HG03378 (cell line): ENCODE data around the gene FOLH1.
"Not testable (repeated sequence)": the region's sequence is repeated elsewhere in the genome, so short reads cannot be mapped to it uniquely, and the experiment has no call there.

Experiments used
- ATAC-seq: cut with Tn5 transposase; IDR thresholded peaks from one replicate; pipeline ENCODE4 v1.9.1; 2021; ENCODE audit warnings: mild to moderate bottlenecking, moderate library complexity; ENCODE audit not compliant: unreplicated experiment

FOLH1 gene

GRCh38 chr11:49208006-49208721, at the start of gene FOLH1:
Gene FOLH1 (minus strand): TSS chr11:49208602. CDS start chr11:49208409, 193 bp downstream.
- ATAC-seq, result no peak

GRCh38 chr11:49255148-49255547, 46.7 kb upstream of the FOLH1 start:
- ATAC-seq, result not testable (repeated sequence)

GRCh38 chr11:49251212-49251611, 42.8 kb upstream of the FOLH1 start:
- not testable (repeated sequence) for ATAC-seq

GRCh38 chr11:49250398-49251115, 42.2 kb upstream of the FOLH1 start:
- not testable (repeated sequence) for ATAC-seq

DNA sequence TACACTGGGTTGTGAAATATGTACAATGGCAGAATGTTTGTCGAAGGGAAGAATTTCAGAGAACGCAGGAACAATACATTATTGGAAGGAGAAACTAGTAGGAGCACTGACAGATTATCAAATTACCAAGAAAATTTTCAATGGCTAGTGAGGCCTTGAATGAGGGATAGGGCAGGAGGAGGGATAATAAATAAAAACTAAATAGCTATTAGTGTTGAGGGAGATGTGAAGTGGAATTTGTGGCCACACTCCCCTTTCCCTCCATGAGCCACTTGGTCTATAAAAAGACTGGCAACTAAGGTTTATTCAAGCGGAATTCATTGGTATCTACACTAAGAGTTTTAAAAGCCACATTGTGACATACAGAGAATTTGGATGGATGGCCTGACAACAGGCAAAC, 41.0 kb upstream of the FOLH1 start:
- ATAC-seq, result not testable (repeated sequence)

GRCh38 chr11:49233685-49234084, 25.3 kb upstream of the FOLH1 start:
- ATAC-seq, result not testable (repeated sequence)

GRCh38 chr11:49233019-49233418, 24.6 kb upstream of the FOLH1 start:
- not testable (repeated sequence) for ATAC-seq

DNA sequence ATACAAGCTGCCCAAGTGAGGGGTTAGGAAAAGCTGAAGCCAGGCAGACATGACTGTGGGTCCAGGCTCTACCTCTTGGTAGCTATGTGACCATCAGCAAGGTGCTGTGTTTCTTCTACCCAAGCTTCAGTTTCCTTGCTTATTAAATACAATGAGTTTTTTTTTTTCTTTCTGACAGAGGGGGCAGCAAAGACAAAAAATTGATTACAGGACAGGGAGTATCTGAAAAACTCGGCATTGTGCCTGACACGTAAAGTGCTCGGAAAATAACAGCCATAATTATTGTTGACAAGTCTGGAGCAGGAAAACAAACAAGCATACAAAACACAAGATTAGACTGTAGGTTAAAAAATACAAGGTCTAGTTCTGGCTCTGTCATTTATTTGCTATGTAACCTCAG, 23.3 kb upstream of the FOLH1 start:
- not testable (repeated sequence) for ATAC-seq

DNA sequence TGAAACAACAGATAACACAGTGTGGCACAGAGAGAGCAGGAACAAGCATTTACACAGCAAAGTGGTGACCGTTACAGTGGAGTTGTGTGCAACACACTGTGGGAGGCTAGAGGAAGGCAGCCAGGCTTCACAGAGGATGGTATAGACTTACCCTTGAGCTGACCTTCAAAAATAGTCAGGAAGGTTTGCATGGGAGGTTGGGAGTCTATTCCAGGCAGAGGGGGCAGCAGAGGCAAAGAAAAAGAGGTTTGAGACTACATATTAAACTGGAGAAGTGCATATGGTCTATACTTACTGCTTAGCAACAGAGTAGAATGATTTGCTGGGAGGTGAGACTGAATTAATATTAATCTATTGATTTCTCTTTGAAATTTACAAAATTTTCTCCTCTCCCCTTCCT, 22.1 kb upstream of the FOLH1 start:
- not testable (repeated sequence) for ATAC-seq

- ATAC-seq, result not testable (repeated sequence)
These were observed 21.6 kb upstream of the FOLH1 start for GRCh38 chr11:49230001-49230400.

GRCh38 chr11:49229136-49229535, 20.7 kb upstream of the FOLH1 start:
- not testable (repeated sequence) for ATAC-seq

- ATAC-seq, result not testable (repeated sequence)
These were observed 16.9 kb upstream of the FOLH1 start for GRCh38 chr11:49225255-49225785.

DNA sequence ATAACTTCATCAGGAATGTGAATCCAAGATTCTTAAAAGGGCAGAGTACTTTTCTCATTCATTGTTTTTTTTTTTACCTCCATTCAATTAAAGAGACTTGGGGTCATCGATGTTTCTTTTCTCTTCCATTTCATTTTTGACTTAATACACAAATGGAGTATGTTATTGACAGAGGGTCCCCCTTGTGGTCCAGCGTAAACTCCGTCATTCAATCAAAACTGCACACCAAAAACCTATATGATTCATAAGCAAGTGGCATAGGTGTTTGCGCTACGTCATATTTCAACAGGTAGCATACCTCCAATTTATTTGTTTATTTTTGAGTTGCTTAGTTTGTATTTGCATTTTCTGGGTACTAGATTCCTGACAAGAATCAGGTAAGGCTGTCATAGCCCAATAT, 12.7 kb upstream of the FOLH1 start:
- ATAC-seq, result no peak

DNA sequence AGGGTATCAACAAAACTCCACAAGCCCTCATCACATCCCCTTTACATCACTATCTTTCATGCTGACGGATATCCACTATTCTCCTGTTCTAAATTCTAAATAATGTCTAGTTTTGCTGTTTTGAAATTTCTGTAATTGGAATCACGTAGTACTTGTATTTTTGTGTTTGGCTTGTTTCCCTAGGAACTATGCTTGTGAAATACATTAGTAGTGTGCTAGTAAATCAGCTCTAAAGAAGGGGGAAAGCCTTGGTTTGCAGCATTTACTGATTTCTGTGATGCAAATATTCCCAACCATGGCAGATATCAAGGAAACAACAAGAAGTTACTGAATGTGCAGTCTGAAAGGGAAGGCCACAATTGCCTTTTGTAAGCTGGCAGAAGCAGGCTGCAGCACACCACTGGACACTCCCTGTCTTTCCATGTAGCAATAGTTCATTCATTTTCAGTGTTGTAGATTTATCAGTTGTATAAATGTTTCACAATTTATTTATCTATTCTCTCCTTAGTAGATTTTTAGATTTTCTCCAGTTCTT, 4.7 kb upstream of the FOLH1 start:
- ATAC-seq, result no peak

DNA sequence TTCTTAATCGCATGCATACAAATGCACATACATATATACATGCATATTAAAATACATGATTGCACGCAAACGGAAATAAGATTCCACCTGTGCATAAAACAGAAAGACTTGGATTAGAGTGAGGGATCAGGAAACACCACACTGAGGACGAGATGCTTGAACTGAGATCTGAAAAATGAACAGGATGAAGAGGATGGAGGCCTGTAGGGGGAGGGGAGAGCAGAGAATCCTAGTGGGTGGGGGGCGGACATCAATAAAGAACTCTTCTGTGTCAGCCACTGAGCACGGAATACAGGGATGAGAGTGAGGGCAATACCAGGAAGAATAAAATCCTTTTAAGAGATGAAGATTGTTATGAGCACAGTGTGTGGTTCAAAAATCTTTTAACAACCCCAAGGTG, 1.4 kb downstream of the FOLH1 start:
- not testable (repeated sequence) for ATAC-seq

DNA sequence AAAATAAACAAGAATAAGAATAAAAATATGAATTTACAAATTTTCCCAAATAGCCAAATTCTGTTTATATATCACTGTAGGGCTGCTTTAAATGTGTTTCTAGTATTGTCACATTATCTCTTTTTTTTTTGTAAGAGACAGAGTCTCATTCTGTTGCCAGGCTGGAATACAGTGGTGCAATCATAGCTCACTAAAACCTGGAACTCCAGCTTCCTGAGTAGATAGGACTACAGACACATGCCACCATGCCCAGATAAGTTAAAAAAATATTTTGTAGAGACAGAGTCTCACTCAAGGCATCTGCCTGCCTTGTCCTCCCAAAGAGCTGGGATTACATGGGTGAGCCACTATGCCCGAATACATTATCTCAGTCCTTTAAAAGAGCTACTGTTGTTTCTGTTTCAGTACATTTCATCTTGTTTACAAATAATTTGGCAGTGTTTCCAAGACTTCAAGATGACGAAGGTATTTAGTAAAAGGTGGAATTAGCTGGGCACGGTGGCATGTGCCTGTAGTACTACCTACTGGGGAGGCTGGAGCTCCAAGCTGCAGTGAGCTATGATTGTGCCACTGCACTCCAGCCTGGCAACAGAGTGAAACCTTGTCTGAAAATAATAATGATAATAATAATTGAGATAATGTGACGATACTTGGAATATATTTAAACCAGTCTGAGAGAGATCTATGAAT, 6.0 kb downstream of the FOLH1 start:
- ATAC-seq, result no peak

GRCh38 chr11:49196775-49197174, 11.6 kb downstream of the FOLH1 start:
- ATAC-seq, result not testable (repeated sequence)

DNA sequence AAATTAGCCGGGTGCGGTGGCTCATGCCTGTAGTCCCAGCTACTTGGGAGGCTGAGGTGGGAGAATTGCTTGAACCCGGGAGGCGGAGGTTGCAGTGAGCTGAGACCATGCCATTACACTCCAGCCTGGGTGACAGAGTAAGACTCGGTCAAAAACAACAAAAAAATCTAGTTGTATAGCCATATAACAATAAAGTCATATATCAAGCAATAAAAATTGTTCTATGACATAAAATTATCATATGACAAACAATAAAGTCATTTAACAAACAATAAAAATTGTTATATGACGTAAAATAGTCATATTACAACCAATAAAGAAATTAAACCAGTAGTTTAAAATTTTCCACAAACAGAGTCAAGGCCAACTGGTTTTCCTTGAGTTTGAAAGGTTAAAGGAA, 12.4 kb downstream of the FOLH1 start:
- not testable (repeated sequence) for ATAC-seq

DNA sequence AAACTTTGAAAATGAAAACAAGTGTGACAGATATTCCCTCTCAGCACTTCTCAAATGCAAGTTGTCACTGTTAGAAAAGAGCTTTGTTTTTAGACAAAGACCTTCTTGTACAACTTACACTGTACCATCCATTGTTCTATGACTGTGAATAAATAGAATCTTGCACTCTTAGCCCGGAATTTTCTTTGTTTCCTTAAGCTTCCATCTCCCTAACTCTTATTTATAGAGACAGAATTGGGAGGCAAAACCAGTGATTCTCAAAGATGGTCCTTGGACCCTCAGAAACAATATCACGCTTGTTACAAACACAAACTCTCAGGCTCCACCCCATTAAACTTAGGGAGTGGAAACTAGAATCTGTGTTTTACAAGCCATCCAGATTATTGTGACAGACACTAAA, 18.1 kb downstream of the FOLH1 start:
- not testable (repeated sequence) for ATAC-seq

GRCh38 chr11:49186225-49186624, 22.2 kb downstream of the FOLH1 start:
- not testable (repeated sequence) for ATAC-seq

GRCh38 chr11:49185597-49185996, 22.8 kb downstream of the FOLH1 start:
- not testable (repeated sequence) for ATAC-seq
